Erythroblast (primary cell): ENCODE results near the gene UBASH3B.

Source experiments
- GATA1 ChIP-seq: IDR thresholded peaks from 2 replicates; pipeline ENCODE4 v1.6.1; 2011; ENCODE audit warnings: low read depth, mild to moderate bottlenecking, control low read depth, low read length, moderate library complexity
- POLR2A ChIP-seq: IDR thresholded peaks from 2 replicates; pipeline ENCODE4 v1.6.1; 2011; ENCODE audit warnings: mild to moderate bottlenecking, low read length

- no peak for TF ChIP-seq POLR2A
- TF ChIP-seq GATA1 = no peak
These were observed 88.4 kb downstream of the UBASH3B start for GRCh38 chr11:122743949-122744348.
